AML-193 (cell line): ENCODE data around the gene OR6B3.
A peak's percentile ranks its signal among the peaks of the same experiment; 100 is the strongest.

Experiments used
- DNase-seq, 2 experiments: peaks; one replicate each; lab custom pipeline; 2025; lab: John Stamatoyannopoulos, UW

The OR6B3 gene

GRCh38 chr2:240043279-240043989 is 9.9 kb downstream of the OR6B3 start:
- no peak for DNase-seq

- no peak for DNase-seq
Observed at GRCh38 chr2:240042740-240043139, 10.6 kb downstream of the OR6B3 start.

DNA sequence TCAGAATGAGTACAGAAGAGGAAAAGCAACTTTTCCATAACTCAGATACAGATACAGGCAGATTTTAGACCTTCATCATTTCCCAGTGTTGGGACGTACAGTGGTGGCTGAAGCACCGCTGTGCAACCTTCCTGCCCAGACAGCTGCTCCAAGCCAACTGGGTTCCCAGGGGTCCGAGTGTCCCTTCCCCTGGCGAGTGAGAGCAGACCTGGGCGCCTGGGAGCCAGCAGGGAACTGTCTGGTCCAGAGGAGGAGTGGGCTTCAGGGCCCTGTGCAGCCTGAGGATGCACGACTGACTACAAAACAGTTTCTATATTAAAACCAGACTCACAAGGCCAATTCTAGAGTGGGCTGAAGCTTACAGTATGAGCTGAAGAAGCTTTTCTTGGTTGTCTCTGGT is 12.0 kb downstream of the OR6B3 start:
- no peak for DNase-seq

DNA sequence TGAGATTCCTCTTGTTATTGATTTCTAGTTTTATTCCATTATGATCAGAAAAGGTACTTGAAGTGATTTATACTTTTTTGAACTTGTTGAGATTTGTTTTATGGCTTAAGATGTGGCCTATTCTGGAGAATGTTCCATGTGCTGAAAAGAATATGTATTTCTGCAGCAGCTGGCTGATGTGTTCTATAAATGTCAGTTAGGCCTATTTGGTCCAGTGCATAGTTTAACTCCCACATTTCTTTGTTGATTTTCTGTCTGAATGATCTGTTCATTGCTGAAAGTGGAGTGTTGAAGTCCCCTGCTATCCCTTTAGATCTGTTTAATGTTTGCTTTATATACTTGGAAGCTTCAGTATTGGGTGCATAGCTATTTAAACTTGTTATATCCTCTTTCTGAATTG is 16.0 kb downstream of the OR6B3 start:
- DNase-seq = no peak

- no peak for DNase-seq
Observed at GRCh38 chr2:240033330-240033678, 20.0 kb downstream of the OR6B3 start.

DNA sequence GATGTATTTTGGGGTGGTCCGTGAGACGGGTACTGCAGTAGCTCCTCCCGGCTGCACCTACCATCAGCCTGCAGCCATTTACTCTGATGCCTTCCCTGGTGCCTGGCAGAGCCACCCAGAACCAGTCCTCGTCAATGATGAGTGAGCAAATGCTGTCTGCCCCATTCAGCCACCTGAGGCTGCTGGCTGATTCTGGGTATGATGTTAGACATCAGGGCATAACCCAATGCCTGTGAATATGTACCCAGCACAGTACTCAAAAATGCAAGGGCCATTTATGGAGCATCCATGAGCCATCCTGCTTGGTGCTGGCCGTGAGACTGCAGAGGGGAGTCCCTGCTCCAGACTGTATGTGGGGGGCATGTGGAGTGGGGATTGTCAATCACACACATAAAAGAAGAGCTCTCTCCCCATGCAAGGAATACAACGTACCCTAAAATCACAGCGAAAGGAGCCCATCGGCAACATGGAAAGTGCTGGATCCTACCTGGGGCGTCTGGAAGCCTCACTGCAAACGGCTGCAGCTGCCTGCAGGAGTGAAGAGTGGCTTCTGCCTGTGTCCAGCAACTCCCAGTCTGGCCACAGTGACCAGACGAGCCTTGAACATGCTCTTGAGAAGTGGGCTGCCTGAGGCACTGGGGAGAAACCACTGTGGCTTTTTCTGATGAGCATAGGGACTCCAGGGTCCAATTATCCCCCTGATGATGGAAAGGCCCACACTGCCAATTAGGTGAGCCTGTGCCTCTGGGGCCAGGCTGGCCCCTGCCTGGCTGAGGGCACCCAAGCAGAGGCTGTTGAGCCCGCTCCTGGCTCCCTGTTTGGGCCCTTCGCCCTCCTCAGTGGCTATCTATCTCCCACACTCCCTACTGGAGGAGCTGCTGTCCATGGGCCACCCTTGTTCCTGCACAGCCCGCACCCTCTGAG is 20.7 kb downstream of the OR6B3 start:
- no peak for DNase-seq

DNA sequence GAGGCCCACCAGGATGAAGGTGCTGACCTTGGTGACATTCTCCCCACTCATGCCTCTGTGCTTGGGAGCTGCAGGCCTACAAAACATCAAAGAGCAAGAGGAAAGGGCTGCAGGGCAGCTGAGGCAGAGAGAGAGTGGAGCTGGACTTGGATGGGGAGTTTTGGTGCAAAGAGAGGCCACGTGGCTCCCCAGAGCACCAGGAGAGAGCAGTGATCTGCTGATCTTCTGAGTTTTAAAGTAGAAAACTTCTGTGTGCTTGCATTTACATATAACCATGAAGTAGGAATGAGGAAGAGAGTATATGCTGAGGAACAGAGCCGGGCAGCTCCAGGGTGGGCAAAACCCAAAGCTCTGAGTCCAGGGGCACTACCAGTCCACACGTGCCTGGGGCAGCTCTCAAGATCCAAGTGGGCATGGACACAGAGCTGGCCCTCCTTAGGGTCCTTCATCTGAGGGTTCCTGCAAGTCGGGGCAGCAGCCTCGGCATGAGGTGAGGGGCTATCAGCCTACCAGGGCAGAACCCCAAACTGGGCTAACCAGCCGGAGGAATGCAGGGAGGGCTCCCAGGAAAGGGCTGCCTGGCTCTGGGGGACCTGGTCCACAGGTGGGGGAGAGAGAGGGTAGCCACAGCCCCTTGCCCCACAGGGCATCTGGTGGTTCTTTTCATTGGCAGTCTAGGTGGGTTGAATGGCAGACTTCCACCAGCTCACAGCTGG is 22.8 kb downstream of the OR6B3 start, which contains the start of gene OR6B2:
TSS of gene OR6B2 (minus strand) at position 51 of the 716 bp plus-strand sequence. CDS start at position 51, 0 bp downstream.
- no peak for DNase-seq

DNA sequence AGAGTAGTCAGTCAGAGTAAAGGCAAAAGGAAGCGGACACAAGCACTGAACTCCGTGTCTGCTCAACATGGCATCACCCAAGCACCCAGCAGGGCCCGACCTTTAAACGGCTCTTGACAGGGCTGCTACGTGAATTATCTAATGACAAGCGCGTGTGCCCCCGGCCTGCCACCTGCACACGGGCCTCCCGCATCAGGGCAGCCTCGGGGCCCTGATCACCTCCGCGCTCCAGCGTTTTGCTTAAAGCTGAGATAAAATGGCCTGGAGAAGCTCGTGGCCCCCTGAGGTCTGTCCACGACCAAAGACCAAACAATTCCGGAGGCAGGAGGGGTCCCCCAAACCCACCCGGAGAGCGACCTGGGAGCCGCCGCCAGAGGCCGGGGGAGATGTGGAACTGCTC is 28.6 kb downstream of the OR6B3 start:
- DNase-seq = no peak

- no peak for DNase-seq
Observed at GRCh38 chr2:240023792-240024191, 29.5 kb downstream of the OR6B3 start.

- peak; percentile 50 to 63 for DNase-seq
Observed at GRCh38 chr2:240021488-240022104, 31.7 kb downstream of the OR6B3 start.

GRCh38 chr2:240018071-240018750 is 35.1 kb downstream of the OR6B3 start:
- DNase-seq = no peak

DNA sequence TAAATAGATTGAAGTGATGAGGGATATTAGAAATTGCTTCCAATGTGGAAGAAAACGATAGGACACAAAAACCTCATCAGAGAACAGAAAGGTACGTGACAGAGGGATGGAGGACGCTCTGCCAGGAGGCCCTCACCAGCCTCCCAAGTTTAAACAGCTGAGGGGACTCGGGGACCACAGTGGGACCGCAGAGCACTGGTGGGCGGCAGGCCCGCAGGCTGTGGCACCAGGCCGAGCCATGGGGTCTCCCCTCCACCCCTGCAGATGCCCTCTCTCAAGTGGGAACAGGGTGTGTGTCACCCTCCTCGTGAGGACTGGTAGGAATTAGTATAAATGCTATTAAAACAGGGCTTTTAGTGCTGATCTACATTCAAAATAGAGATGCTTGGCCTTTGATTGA is 39.0 kb downstream of the OR6B3 start:
- DNase-seq = no peak

DNA sequence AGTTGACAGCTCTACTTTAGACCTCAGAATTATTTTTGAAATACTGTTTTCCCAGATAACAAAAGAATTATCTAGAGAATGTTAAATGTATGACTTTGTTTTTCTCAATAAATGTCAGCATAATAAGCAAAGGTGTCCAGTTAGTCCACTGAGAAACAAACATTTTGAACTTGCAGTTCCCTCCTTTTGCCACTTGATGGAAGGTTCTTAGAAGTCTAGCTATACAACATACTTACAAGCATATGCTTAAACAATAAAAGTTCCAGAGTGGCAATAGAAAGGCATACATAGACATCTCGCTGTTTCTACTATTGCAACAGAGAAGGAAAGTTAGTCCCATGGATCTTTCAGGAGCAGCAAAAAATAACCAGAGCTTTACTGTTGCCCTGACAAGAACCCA is 40.0 kb downstream of the OR6B3 start:
- DNase-seq = peak; percentile 6 to 25

DNA sequence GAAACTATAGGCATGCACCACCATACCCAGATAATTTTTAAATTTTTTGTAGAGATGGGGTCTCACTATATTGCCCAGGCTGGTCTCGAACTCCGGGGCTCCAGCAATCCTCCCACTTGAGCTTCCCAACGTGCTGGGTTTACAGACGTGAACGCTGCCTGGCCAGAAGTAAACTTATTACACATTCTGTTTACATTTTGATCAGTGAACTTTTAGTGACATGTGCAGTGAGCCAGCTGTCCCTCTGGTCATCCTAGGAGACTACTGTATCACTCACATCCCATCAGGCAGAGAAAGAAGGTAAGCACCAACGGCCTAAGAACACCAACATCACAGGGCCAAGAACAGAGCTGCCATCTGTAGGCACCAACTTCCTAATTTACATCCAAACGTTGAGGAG is 50.3 kb downstream of the OR6B3 start:
- DNase-seq = no peak

GRCh38 chr2:240000671-240001070 is 52.6 kb downstream of the OR6B3 start:
- no peak for DNase-seq

GRCh38 chr2:239997686-239998409 is 55.5 kb downstream of the OR6B3 start:
- no peak for DNase-seq
